Measurements from ENCODE around the gene DEFB131A.
"Not testable (repeated sequence)": the region's sequence is repeated elsewhere in the genome, so short reads cannot be mapped to it uniquely, and the experiment has no call there.

The DEFB131A gene

GRCh38 chr4:9444114-9444513 is at the start of gene DEFB131A:
Gene DEFB131A, plus strand, starts transcription at chr4:9444414. Its CDS starts 120 bp downstream, at chr4:9444534.
- not testable (repeated sequence) for DNase-seq

GRCh38 chr4:9405774-9406173 is 38.4 kb upstream of the DEFB131A start:
- not testable (repeated sequence) for DNase-seq

- not testable (repeated sequence) for DNase-seq
Observed at GRCh38 chr4:9406491-9406890, 37.7 kb upstream of the DEFB131A start.

GRCh38 chr4:9409793-9410192 is 34.4 kb upstream of the DEFB131A start:
- DNase-seq = no peak

- not testable (repeated sequence) for DNase-seq
Observed at GRCh38 chr4:9421884-9422455, 22.2 kb upstream of the DEFB131A start.

GRCh38 chr4:9425916-9426315 is 18.3 kb upstream of the DEFB131A start:
- DNase-seq = not testable (repeated sequence)

- DNase-seq = not testable (repeated sequence)
Observed at GRCh38 chr4:9430061-9430460, 14.2 kb upstream of the DEFB131A start.

- not testable (repeated sequence) for DNase-seq
Observed at GRCh38 chr4:9433320-9433719, 10.9 kb upstream of the DEFB131A start.

GRCh38 chr4:9436728-9437127 is 7.5 kb upstream of the DEFB131A start:
- DNase-seq = not testable (repeated sequence)

- not testable (repeated sequence) for DNase-seq
Observed at GRCh38 chr4:9442355-9442754, 1.9 kb upstream of the DEFB131A start.

- DNase-seq = not testable (repeated sequence)
Observed at GRCh38 chr4:9444681-9445080, 467 bp downstream of the DEFB131A start.

GRCh38 chr4:9452251-9452650 is 8.0 kb downstream of the DEFB131A start:
- not testable (repeated sequence) for DNase-seq

- DNase-seq = not testable (repeated sequence)
Observed at GRCh38 chr4:9454284-9454683, 10.1 kb downstream of the DEFB131A start.

GRCh38 chr4:9455046-9455445 is 10.8 kb downstream of the DEFB131A start:
- peak; percentile 14 for DNase-seq

- DNase-seq = not testable (repeated sequence)
Observed at GRCh38 chr4:9479466-9479865, 35.3 kb downstream of the DEFB131A start.

- not testable (repeated sequence) for DNase-seq
Observed at GRCh38 chr4:9480066-9480465, 35.9 kb downstream of the DEFB131A start.

- DNase-seq = not testable (repeated sequence)
Observed at GRCh38 chr4:9482871-9483270, 38.7 kb downstream of the DEFB131A start.

GRCh38 chr4:9483682-9484081 is 39.5 kb downstream of the DEFB131A start:
- not testable (repeated sequence) for DNase-seq

GRCh38 chr4:9486880-9487279 is 42.7 kb downstream of the DEFB131A start:
- not testable (repeated sequence) for DNase-seq

- DNase-seq = not testable (repeated sequence)
Observed at GRCh38 chr4:9488796-9489195, 44.6 kb downstream of the DEFB131A start.

- not testable (repeated sequence) for DNase-seq
Observed at GRCh38 chr4:9490496-9490895, 46.3 kb downstream of the DEFB131A start.

GRCh38 chr4:9490986-9491385 is 46.8 kb downstream of the DEFB131A start:
- DNase-seq = not testable (repeated sequence)

- not testable (repeated sequence) for DNase-seq
Observed at GRCh38 chr4:9493589-9493988, 49.4 kb downstream of the DEFB131A start.

GRCh38 chr4:9494256-9495035 is 50.2 kb downstream of the DEFB131A start:
- not testable (repeated sequence) for DNase-seq
